Measurements from ENCODE around the gene DSCAM.

The DSCAM gene

GRCh38 chr21:40667967-40668366, 179.0 kb downstream of the DSCAM start:
- DNase-seq (ENCODE audit: low read depth in 2 of 2): no peak

- DNase-seq (ENCODE audit: low read depth in 2 of 2): no peak
Observed at GRCh38 chr21:40662889-40663288, 184.1 kb downstream of the DSCAM start.

GRCh38 chr21:40660461-40660860, 186.5 kb downstream of the DSCAM start:
- DNase-seq (ENCODE audit: low read depth in 2 of 2): no peak

- no peak for DNase-seq (ENCODE audit: low read depth in 2 of 2)
Observed at GRCh38 chr21:40658311-40658710, 188.6 kb downstream of the DSCAM start.

- no peak for DNase-seq (ENCODE audit: low read depth in 2 of 2)
Observed at GRCh38 chr21:40652436-40652835, 194.5 kb downstream of the DSCAM start.

- DNase-seq (ENCODE audit: low read depth in 2 of 2): no peak
Observed at GRCh38 chr21:40647706-40648105, 199.3 kb downstream of the DSCAM start.

GRCh38 chr21:40646651-40647050, 200.3 kb downstream of the DSCAM start:
- DNase-seq (ENCODE audit: low read depth in 2 of 2): no peak

- no peak for DNase-seq (ENCODE audit: low read depth in 2 of 2)
Observed at GRCh38 chr21:40641042-40641441, 205.9 kb downstream of the DSCAM start.

GRCh38 chr21:40640266-40640789, 206.6 kb downstream of the DSCAM start:
- no peak for DNase-seq (ENCODE audit: low read depth in 2 of 2)

- no peak for DNase-seq (ENCODE audit: low read depth in 2 of 2)
Observed at GRCh38 chr21:40639616-40640194, 207.3 kb downstream of the DSCAM start.

GRCh38 chr21:40638466-40639251, 208.3 kb downstream of the DSCAM start:
- DNase-seq (ENCODE audit: low read depth in 2 of 2): no peak

GRCh38 chr21:40636026-40636425, 210.9 kb downstream of the DSCAM start:
- no peak for DNase-seq (ENCODE audit: low read depth in 2 of 2)

GRCh38 chr21:40635391-40635790, 211.6 kb downstream of the DSCAM start:
- no peak for DNase-seq (ENCODE audit: low read depth in 2 of 2)

GRCh38 chr21:40634141-40634540, 212.8 kb downstream of the DSCAM start:
- no peak for DNase-seq (ENCODE audit: low read depth in 2 of 2)

- no peak for DNase-seq (ENCODE audit: low read depth in 2 of 2)
Observed at GRCh38 chr21:40633048-40633447, 213.9 kb downstream of the DSCAM start.

GRCh38 chr21:40631211-40631610, 215.7 kb downstream of the DSCAM start:
- no peak for DNase-seq (ENCODE audit: low read depth in 2 of 2)

GRCh38 chr21:40625991-40626390, 221.0 kb downstream of the DSCAM start:
- no peak for DNase-seq (ENCODE audit: low read depth in 2 of 2)

GRCh38 chr21:40623528-40623927, 223.4 kb downstream of the DSCAM start:
- no peak for DNase-seq (ENCODE audit: low read depth in 2 of 2)

- DNase-seq (ENCODE audit: low read depth in 2 of 2): no peak
Observed at GRCh38 chr21:40622531-40622930, 224.4 kb downstream of the DSCAM start.

GRCh38 chr21:40620386-40621145, 226.4 kb downstream of the DSCAM start:
- no peak for DNase-seq (ENCODE audit: low read depth in 2 of 2)

- DNase-seq (ENCODE audit: low read depth in 2 of 2): no peak
Observed at GRCh38 chr21:40618191-40618973, 228.6 kb downstream of the DSCAM start.

GRCh38 chr21:40616377-40616704, 230.6 kb downstream of the DSCAM start:
- DNase-seq (ENCODE audit: low read depth in 2 of 2): no peak
